CD4-positive, alpha-beta T cell treated with Interleukin-6 at 100 ng/mL for 8 hours (primary cell): Measurements from ENCODE around the gene TMEM88.
"Not testable (repeated sequence)": the region's sequence is repeated elsewhere in the genome, so short reads cannot be mapped to it uniquely, and the experiment has no call there.

Experiments
- DNase-seq: peaks from one replicate; pipeline ENCODE4 v3.0.0-alpha.2; 2020; ENCODE audit warnings: mixed read lengths, low spot score

Gene TMEM88

GRCh38 chr17:7856011-7856810 is 1.3 kb downstream of the TMEM88 start:
- DNase-seq: no peak

GRCh38 chr17:7856811-7857712 is 2.2 kb downstream of the TMEM88 start, which contains the start of gene NAA38:
Gene NAA38, minus strand, starts transcription at chr17:7857559. Its CDS starts 96 bp downstream, at chr17:7857463.
- DNase-seq: peak; percentile 97

GRCh38 chr17:7857713-7858521 is 3.1 kb downstream of the TMEM88 start, which contains the start of gene CYB5D1:
Gene CYB5D1, plus strand, starts transcription at chr17:7858003. Its CDS starts 132 bp downstream, at chr17:7858135.
- peak; percentile 90 for DNase-seq

GRCh38 chr17:7858522-7858810 is 3.6 kb downstream of the TMEM88 start:
- DNase-seq: no peak

- no peak for DNase-seq
Observed at GRCh38 chr17:7859028-7859427, 4.2 kb downstream of the TMEM88 start.

GRCh38 chr17:7862692-7863437 is 8.0 kb downstream of the TMEM88 start:
- no peak for DNase-seq

GRCh38 chr17:7864384-7864783 is 9.5 kb downstream of the TMEM88 start:
- not testable (repeated sequence) for DNase-seq

GRCh38 chr17:7864995-7865650 is 10.3 kb downstream of the TMEM88 start:
- no peak for DNase-seq

GRCh38 chr17:7867881-7868329 is 13.0 kb downstream of the TMEM88 start:
- DNase-seq: peak; percentile 47

- no peak for DNase-seq
Observed at GRCh38 chr17:7873051-7873450, 18.2 kb downstream of the TMEM88 start.

GRCh38 chr17:7875804-7876370 is 21.0 kb downstream of the TMEM88 start:
- no peak for DNase-seq

- DNase-seq: no peak
Observed at GRCh38 chr17:7878234-7878633, 23.4 kb downstream of the TMEM88 start.

- no peak for DNase-seq
Observed at GRCh38 chr17:7880076-7880868, 25.4 kb downstream of the TMEM88 start.

GRCh38 chr17:7881276-7882054 is 26.6 kb downstream of the TMEM88 start:
- DNase-seq: no peak

- DNase-seq: no peak
Observed at GRCh38 chr17:7882068-7882467, 27.2 kb downstream of the TMEM88 start.

- no peak for DNase-seq
Observed at GRCh38 chr17:7882629-7883028, 27.8 kb downstream of the TMEM88 start.

GRCh38 chr17:7883781-7884386 is 29.0 kb downstream of the TMEM88 start:
- peak; percentile 21 for DNase-seq
